Vagina (tissue), 2 donors: Measurements from ENCODE around the gene SMPD3.

Experiments used
- CTCF ChIP-seq, 3 experiments: fragments of 450-650 bp in 2 of 3; fragments of 200-600 bp in 1 of 3; sonication (generic) in 1 of 3; IDR thresholded peaks; one replicate each; pipeline ENCODE4 v1.5.1; 2017 to 2019; ENCODE audit warnings: antibody characterized with exemption in 3 of 3, mild to moderate bottlenecking in 2 of 3, moderate library complexity in 2 of 3
- POLR2A ChIP-seq, 2 donors: fragments of 450-650 bp; IDR thresholded peaks; one replicate each; pipeline ENCODE4 v1.6.1; 2017; ENCODE audit warnings: antibody characterized with exemption in 2 of 2, mild to moderate bottlenecking in 2 of 2, moderate library complexity in 2 of 2
- POLR2AphosphoS5 ChIP-seq, 2 donors: sonication (generic); formaldehyde crosslinking; IDR thresholded peaks; one replicate each; pipeline ENCODE4 v1.9.0; 2017; ENCODE audit warnings: antibody characterized with exemption in 2 of 2, mild to moderate bottlenecking in 2 of 2, low read depth in 1 of 2; ENCODE audit not compliant: insufficient read depth in 1 of 2

GRCh38 chr16:68450741-68451255 is 2.5 kb upstream of the SMPD3 start:
- TF ChIP-seq CTCF (IDR thresholded peaks at IDR 0.05) = no peak
- TF ChIP-seq POLR2AphosphoS5 (IDR thresholded peaks at IDR 0.05; ENCODE audit: insufficient read depth in 1 of 2, low read depth in 1 of 2) = no peak
- no peak for TF ChIP-seq POLR2A (IDR thresholded peaks at IDR 0.05)
